Neural cell (in vitro differentiated cells): ENCODE results near the gene CGRRF1.

Source experiments
- CTCF ChIP-seq: fragments of 450-650 bp; IDR thresholded peaks from 2 replicates; pipeline ENCODE4 v1.5.1; 2014; ENCODE audit warnings: antibody characterized with exemption, mild to moderate bottlenecking, moderate library complexity; ENCODE audit not compliant: poor library complexity, severe bottlenecking
- EP300 ChIP-seq: fragments of 450-650 bp; conservative IDR thresholded peaks from 2 replicates; pipeline ENCODE4 v1.6.1; 2014; ENCODE audit warnings: antibody characterized with exemption, mild to moderate bottlenecking, moderate library complexity; ENCODE audit not compliant: poor library complexity, severe bottlenecking
- EZH2 ChIP-seq: fragments of 200-600, 300-800 bp; shearing (Covaris generic), sonication (generic); IDR thresholded peaks from 2 replicates; pipeline ENCODE4 v1.6.1; 2014; ENCODE audit warnings: antibody characterized with exemption, low read length, borderline replicate concordance, mild to moderate bottlenecking; ENCODE audit not compliant: insufficient read depth, poor library complexity, severe bottlenecking
- POLR2AphosphoS5 ChIP-seq: IDR thresholded peaks from 2 replicates; pipeline ENCODE4 v1.6.1; 2012
- RAD21 ChIP-seq: fragments of 450-650 bp; conservative IDR thresholded peaks from 2 replicates; pipeline ENCODE4 v1.6.1; 2014; ENCODE audit warnings: antibody characterized with exemption, mild to moderate bottlenecking, moderate library complexity
- TAF1 ChIP-seq: IDR thresholded peaks from 2 replicates; pipeline ENCODE4 v1.6.1; 2012; ENCODE audit warnings: low read depth
- TF ChIP-seq, protein P1 (sequence below): IDR thresholded peaks from 2 replicates; pipeline ENCODE4 v1.6.1; 2012; ENCODE audit warnings: borderline replicate concordance

DNA sequence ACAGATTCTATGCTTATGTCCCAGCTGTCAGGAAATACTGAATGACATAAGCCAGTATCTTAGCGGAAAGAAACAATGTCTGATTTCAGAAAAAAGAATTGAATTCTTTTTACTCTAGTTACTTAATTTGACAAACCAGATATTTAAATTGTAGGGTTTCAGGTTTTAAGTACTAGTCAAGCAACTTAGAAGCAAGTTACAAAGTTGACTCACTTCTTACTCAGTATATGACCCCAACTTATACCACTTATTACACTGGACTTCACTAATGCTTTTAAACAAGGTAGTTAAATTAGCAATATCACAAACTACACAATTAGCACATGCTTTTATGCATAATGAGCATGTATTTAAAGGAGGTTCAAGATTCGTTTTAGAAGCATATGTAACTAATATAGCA is 28.0 kb upstream of the CGRRF1 start:
- TF ChIP-seq, protein P1, sequence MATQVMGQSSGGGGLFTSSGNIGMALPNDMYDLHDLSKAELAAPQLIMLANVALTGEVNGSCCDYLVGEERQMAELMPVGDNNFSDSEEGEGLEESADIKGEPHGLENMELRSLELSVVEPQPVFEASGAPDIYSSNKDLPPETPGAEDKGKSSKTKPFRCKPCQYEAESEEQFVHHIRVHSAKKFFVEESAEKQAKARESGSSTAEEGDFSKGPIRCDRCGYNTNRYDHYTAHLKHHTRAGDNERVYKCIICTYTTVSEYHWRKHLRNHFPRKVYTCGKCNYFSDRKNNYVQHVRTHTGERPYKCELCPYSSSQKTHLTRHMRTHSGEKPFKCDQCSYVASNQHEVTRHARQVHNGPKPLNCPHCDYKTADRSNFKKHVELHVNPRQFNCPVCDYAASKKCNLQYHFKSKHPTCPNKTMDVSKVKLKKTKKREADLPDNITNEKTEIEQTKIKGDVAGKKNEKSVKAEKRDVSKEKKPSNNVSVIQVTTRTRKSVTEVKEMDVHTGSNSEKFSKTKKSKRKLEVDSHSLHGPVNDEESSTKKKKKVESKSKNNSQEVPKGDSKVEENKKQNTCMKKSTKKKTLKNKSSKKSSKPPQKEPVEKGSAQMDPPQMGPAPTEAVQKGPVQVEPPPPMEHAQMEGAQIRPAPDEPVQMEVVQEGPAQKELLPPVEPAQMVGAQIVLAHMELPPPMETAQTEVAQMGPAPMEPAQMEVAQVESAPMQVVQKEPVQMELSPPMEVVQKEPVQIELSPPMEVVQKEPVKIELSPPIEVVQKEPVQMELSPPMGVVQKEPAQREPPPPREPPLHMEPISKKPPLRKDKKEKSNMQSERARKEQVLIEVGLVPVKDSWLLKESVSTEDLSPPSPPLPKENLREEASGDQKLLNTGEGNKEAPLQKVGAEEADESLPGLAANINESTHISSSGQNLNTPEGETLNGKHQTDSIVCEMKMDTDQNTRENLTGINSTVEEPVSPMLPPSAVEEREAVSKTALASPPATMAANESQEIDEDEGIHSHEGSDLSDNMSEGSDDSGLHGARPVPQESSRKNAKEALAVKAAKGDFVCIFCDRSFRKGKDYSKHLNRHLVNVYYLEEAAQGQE, result no peak
- TF ChIP-seq CTCF, result no peak
- TF ChIP-seq EP300, result no peak
- no peak for TF ChIP-seq RAD21
- TF ChIP-seq EZH2, result no peak
- TF ChIP-seq POLR2AphosphoS5, result no peak
- no peak for TF ChIP-seq TAF1
